ENCODE results near the gene BTAF1.

Gene BTAF1

DNA sequence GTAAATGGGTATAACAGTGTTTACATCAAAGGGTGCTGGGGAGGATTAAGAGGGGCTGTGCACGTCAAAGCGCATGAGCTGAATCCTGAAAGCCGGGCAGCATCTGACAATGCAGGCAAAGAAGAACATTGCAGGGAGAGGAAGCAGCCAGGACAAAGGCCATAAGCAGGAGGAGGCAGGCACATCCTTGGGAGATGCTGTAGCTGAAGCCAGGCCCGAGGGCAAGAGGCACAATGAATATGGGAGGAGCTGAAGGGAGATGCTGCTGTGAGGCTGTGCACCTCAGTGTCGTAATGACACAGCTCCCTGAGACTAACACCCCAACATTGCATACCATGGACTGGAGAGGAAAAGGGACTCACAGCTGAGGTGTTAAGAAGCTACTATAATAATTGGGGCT, 129.2 kb downstream of the BTAF1 start:
- TF ChIP-seq, protein P1, sequence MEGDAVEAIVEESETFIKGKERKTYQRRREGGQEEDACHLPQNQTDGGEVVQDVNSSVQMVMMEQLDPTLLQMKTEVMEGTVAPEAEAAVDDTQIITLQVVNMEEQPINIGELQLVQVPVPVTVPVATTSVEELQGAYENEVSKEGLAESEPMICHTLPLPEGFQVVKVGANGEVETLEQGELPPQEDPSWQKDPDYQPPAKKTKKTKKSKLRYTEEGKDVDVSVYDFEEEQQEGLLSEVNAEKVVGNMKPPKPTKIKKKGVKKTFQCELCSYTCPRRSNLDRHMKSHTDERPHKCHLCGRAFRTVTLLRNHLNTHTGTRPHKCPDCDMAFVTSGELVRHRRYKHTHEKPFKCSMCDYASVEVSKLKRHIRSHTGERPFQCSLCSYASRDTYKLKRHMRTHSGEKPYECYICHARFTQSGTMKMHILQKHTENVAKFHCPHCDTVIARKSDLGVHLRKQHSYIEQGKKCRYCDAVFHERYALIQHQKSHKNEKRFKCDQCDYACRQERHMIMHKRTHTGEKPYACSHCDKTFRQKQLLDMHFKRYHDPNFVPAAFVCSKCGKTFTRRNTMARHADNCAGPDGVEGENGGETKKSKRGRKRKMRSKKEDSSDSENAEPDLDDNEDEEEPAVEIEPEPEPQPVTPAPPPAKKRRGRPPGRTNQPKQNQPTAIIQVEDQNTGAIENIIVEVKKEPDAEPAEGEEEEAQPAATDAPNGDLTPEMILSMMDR (IDR thresholded peaks at IDR 0.05; ENCODE audit: insufficient read depth, low read length), result no peak
- TF ChIP-seq GABPA (IDR thresholded peaks at IDR 0.05; ENCODE audit: low read depth) (no peak), SPI1 (IDR thresholded peaks at IDR 0.05; ENCODE audit: borderline replicate concordance, low read depth) (no peak), POLR2AphosphoS5 (IDR thresholded peaks at IDR 0.05; ENCODE audit: low read depth) (no peak)
- TF ChIP-seq, protein P2, sequence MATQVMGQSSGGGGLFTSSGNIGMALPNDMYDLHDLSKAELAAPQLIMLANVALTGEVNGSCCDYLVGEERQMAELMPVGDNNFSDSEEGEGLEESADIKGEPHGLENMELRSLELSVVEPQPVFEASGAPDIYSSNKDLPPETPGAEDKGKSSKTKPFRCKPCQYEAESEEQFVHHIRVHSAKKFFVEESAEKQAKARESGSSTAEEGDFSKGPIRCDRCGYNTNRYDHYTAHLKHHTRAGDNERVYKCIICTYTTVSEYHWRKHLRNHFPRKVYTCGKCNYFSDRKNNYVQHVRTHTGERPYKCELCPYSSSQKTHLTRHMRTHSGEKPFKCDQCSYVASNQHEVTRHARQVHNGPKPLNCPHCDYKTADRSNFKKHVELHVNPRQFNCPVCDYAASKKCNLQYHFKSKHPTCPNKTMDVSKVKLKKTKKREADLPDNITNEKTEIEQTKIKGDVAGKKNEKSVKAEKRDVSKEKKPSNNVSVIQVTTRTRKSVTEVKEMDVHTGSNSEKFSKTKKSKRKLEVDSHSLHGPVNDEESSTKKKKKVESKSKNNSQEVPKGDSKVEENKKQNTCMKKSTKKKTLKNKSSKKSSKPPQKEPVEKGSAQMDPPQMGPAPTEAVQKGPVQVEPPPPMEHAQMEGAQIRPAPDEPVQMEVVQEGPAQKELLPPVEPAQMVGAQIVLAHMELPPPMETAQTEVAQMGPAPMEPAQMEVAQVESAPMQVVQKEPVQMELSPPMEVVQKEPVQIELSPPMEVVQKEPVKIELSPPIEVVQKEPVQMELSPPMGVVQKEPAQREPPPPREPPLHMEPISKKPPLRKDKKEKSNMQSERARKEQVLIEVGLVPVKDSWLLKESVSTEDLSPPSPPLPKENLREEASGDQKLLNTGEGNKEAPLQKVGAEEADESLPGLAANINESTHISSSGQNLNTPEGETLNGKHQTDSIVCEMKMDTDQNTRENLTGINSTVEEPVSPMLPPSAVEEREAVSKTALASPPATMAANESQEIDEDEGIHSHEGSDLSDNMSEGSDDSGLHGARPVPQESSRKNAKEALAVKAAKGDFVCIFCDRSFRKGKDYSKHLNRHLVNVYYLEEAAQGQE (IDR thresholded peaks at IDR 0.05; ENCODE audit: insufficient replicate concordance, low read depth), result no peak
- no peak overlapping the region for H3K4me3 ChIP-seq (replicated peaks; ENCODE audit: insufficient read depth, low read length)
- H3K27ac ChIP-seq (replicated peaks), result no peak overlapping the region
- DNase-seq (ENCODE audit: low read depth in 1 of 2, low spot score in 1 of 2), result no peak
- no peaks in the 10 kb centered on the region for H3K27me3 ChIP-seq (ENCODE audit: insufficient read depth, poor library complexity, severe bottlenecking)

DNA sequence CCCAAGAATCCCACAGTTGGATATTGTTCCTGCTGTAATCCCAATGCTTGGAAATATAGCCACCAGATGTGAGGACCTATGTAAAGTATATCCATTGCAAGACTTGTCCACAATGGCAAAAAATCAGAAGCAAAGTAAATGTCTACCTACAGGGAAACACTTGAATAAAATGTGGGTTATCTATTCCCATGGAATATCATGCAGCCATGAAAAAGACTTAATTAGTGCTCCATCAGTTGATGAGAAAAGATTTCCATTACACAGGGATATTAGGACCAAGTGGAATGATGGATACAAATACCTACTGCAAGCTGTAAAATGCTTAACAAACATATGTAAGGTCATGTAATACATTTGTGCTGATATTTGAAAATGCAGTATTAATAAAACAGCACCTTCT, 131.2 kb downstream of the BTAF1 start:
- no peak overlapping the region for H3K27ac ChIP-seq (replicated peaks)
- no peaks in the 10 kb centered on the region for H3K27me3 ChIP-seq (ENCODE audit: insufficient read depth, poor library complexity, severe bottlenecking)
- no peak for DNase-seq (ENCODE audit: low read depth in 1 of 2, low spot score in 1 of 2)
- H3K4me3 ChIP-seq (replicated peaks; ENCODE audit: insufficient read depth, low read length), result no peak overlapping the region
- TF ChIP-seq, protein P2 (IDR thresholded peaks at IDR 0.05; ENCODE audit: insufficient replicate concordance, low read depth), result no peak
- TF ChIP-seq POLR2AphosphoS5 (IDR thresholded peaks at IDR 0.05; ENCODE audit: low read depth), result no peak
- no peak for TF ChIP-seq SPI1 (IDR thresholded peaks at IDR 0.05; ENCODE audit: borderline replicate concordance, low read depth)
- TF ChIP-seq, protein P1 (IDR thresholded peaks at IDR 0.05; ENCODE audit: insufficient read depth, low read length), result no peak
- TF ChIP-seq GABPA (IDR thresholded peaks at IDR 0.05; ENCODE audit: low read depth), result no peak

DNA sequence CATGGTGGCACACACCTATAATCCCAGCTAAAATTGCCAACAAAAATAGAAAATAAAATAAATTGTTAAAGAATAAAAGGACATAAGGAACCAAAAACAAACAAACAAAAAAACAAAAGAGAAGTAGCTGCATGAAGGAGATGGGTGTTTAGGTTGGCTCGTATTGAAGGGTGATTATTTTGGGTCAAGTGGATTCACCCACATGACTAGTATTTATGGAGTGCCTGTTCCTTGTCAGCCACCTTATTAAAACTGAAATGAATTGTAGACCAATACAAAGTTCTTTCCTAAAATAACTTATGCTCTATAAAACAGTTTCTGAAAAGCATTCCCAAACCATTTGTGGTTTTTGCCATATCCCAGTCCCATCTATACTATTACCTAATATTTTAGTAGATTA, 138.7 kb downstream of the BTAF1 start:
- DNase-seq (ENCODE audit: low read depth in 1 of 2, low spot score in 1 of 2), result no peak
- no peak overlapping the region for H3K4me3 ChIP-seq (replicated peaks; ENCODE audit: insufficient read depth, low read length)
- no peak for TF ChIP-seq SPI1 (IDR thresholded peaks at IDR 0.05; ENCODE audit: borderline replicate concordance, low read depth)
- TF ChIP-seq GABPA (IDR thresholded peaks at IDR 0.05; ENCODE audit: low read depth), result no peak
- TF ChIP-seq, protein P1 (IDR thresholded peaks at IDR 0.05; ENCODE audit: insufficient read depth, low read length), result no peak
- no peak for TF ChIP-seq POLR2AphosphoS5 (IDR thresholded peaks at IDR 0.05; ENCODE audit: low read depth)
- TF ChIP-seq, protein P2 (IDR thresholded peaks at IDR 0.05; ENCODE audit: insufficient replicate concordance, low read depth), result no peak
- no peaks in the 10 kb centered on the region for H3K27me3 ChIP-seq (ENCODE audit: insufficient read depth, poor library complexity, severe bottlenecking)
- no peak overlapping the region for H3K27ac ChIP-seq (replicated peaks)

Data from HL-60 (cell line).